IPS-11a (cell line): ENCODE results near the gene ACTRT3.

ENCODE experiments used
- H3K4me3 ChIP-seq: one replicate; pipeline ENCODE4 v1.5.1; 2013; ENCODE audit warnings: low read depth, low read length, control low read depth

The ACTRT3 gene

DNA sequence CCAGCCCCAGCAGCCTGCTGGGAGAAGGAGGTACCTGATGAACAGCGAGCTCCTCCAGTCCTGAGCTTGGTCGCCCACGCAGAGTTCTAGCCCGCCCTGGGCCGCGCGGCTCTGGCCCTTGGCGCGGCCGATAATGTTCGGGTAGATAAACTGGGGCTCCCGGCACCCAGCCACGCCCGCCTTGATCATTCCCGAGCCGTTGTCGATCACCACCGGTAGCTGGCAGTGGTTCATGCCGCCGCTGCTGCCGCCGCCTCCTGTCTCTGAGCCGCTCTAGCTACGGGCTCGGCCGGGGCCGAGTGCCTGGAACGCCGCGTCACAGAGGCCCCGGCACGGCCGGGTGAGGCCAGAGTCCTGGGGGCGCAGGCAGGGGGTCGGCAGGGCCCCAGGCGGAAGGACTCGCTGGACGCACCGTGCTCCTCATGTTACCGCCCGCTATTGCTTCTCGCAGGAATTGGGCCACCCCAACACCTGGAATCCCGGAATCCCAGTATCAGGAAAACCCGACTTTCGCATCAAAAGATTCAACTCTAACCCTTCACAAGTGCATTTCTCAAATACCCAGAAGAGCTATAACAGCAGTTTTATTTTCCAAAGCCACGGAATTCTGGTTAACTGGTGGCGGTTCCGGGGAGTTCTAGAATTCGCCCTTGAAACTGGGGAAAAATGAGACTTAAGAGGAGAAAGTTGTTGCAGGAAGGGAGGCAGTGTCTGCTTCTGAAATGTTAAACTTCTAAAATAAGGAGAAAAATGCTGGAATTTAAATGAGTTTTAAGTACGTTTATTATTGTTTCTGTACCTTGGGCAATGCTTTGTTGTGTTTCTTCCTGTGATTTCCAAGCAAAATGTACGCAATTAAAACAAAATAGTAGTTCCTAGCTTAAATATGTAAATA is at the start of gene ACTRT3:
TSS of gene ACTRT3 (minus strand) at position 275 of the 895 bp plus-strand sequence. CDS start at position 234, 41 bp downstream.
- peak within 1 kb of the TSS; percentile 51 for H3K4me3 ChIP-seq

DNA sequence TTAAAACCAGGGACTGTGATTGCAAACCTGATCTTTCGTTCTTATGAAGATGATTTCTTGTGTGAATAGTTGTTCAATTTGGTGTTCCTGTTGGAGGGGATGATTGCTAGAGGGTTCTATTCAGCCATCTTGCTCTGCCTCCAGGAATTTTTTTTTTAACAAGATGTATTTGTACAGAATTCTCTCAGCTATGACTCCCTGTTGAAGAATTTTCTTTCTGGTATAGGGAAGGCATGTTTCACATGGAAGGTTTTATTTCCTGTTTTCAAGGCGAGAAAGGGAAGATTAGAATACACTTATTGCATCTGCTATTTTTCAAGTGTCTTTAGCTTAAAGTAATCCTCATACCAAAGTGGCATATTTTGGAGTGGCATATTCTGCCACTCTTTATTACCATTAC is 49.0 kb upstream of the ACTRT3 start:
- no peak overlapping the region for H3K4me3 ChIP-seq

DNA sequence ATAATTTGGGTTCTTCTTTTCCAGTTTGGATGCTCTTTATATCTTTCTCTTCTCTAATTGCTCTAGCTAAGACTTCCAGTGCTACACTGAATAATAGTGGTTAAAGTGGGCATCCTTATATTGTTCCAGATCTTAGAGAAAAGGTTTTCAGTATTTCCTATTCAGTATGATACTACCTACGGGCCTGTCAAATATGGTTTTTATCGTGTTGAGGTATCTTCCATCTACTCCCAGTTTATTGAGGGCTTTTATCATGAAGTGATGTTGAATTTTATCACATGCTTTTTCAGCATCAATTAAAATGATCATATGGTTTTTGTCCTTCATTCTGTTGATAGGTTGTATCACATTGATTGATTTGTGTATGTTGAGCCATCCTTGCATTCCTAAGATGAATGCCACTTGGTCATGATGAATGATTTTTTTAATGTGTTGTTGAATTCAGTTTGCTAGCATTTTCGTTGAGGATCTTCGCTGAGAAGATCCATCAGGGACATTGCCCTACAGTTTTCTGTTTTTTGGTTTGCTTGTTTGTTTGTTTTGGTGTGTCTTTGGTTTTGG is 46.3 kb upstream of the ACTRT3 start:
- H3K4me3 ChIP-seq, result no peak overlapping the region

DNA sequence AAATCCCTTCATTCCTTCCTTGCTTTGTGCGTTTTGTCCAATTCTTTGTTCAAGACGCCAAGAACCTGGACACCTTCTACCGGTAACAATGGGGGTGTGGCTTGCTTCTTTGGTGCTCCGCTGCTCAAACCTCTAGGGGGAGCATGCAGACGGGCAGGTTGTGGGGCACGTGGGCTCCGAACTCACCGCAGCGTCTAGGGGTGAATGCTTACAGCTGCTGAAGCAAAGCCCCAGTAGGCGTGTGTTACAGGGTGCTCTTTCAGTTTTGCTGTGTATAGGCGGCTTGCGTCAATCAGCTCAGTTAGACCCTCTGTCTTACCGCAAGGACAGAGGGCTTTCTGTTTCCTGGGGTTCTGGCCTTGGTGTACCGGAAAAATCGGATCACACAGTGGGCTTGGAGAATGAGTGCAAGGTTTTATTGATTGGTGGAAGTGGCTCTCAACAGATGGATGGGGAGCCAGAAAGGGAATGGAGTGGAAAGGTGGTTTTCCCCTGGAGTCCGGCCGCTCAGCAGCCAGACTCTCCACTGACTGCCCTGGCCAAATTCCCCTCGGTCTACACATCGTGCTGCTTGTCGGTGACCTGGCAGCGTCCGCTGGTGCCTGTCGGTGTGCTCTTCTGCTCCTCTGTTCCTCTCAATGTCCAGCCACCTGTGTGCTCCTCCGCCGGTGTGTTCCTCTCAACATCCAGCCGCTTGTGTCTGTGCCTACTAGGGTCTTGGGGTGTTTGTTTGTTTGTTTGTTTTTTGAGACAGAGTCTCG is 44.6 kb upstream of the ACTRT3 start:
- H3K4me3 ChIP-seq, result no peak overlapping the region

DNA sequence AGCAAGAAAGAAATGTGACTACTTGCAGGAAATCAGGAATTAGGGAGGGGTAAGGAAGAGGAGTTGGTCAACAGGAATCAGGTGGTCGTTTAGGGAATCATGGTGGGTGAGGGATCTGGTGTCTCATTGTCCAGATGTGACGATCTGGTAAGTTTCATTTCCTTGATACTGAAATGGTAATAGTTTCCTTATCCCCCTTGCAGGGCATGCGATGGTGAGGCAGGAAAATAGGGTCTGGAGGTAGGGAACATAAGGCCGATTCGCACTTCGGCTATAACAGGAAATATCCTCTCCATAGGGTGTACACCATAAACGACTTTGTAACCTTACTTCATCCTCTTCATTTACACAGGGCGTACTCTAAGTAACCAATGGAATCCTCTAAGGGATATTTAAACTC is 43.9 kb upstream of the ACTRT3 start:
- H3K4me3 ChIP-seq, result no peak overlapping the region

DNA sequence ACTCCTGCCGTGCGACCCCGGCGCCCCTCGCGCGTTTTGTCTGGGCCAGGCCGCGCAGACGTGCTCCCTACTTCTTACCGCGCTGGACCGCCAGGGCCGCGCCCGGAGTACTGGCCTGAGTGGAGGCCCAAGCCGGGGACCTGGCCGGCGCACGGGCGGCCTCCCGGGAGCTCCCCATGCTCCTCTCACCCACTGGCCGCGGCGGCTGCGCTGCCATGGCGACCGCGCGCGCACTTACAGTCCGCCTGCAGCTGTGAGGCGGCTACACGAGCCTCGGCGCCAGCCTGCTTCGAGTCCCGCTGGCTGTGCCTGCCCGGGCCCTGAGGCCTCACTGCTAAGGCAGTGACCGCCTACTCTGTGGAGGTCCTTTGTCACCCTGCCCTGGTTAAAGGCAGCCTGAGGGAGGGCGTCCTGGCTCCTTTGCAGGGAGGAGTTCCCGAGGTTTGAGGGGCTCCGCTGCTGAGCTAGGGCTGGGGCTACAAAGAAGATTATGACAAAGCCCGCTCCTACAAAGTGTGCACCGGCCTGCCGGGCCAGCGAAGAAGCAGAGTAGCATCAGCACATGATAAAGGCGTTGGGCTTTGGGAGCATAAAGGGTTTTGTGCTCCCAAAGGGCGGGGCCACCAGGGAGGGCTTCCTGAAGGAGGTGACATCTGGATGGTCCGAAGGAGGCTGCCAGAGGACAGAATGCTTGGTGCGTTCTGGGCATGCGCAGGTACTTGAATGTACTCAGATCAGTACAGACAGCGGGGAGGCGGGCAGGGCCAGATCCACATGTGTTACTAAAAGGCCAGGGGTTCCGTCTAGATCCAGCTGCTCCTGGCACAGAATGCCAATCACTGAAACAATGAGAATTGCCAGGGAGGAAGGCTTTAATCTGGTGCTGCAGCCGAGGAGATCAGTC is 43.2 kb upstream of the ACTRT3 start, which contains the start of the genes LRRC34 and LRRIQ4:
TSS of gene LRRC34 (minus strand) at position 573 of the 904 bp plus-strand sequence. CDS start at position 217, 356 bp downstream.
TSS of gene LRRIQ4 (plus strand) at position 539 of the 904 bp plus-strand sequence. CDS start 9,052 bp downstream, outside the sequence.
- H3K4me3 ChIP-seq, result peak within 1 kb of the TSS; percentile 65

DNA sequence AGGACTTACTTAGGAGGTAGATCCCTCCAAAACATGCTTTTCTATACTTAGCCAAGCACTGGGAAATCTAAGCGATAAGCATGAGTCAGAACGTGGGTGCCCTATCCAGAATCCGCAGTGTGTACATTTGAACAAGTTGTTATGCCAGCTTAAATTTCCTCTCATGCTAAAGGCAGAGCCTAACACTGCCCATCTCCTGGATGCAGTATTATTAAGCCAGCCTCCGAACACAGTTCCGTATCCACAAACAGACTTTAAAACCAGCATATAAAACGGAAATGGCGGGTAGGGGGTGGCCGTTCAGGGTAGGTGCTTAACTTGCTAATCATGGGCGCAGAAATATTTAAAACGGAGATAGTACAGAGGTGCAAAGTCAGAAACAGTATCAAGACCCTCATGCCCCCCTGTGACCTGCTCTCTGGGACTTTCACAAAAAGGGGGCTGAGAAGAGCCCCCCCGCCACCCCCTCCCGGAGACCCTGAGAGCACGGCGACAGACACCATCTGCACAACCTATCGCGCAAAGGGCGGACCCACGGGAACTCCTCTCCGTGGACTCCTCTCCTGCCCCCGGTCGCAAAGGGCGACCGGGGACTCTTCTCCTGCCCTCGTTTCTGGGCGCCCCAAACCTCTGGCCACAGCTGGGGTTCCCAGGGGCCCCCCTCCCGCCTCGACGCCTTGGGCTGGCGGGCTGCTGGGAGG is 42.4 kb upstream of the ACTRT3 start:
- peak overlapping the region; percentile 65 for H3K4me3 ChIP-seq

DNA sequence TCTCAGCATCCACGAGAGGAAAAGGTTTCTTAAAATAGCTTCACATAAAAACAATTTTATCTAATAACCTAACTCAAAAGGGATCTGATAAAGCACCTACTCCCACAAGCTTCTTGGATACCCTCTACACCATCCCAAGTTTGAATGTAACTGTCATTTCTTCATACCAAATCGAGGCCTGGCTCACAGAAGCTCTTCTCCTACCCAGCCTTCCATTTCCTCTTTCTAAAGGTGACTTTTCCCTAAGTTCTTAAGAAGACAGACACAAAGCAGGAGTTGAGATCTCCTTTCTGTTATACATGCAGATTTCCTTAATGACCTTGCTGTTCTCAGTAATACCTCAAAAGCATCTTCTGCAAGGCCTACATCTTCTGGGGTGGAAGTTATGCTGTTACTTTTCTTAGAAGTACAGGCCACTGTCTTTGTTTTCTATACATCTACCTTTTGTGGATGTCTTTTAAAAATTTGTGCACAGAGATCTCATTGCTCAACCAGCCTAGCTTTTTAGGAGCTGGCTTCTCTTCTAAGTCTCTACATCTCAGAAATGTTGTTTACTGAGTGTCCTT is 40.0 kb upstream of the ACTRT3 start:
- no peak overlapping the region for H3K4me3 ChIP-seq

DNA sequence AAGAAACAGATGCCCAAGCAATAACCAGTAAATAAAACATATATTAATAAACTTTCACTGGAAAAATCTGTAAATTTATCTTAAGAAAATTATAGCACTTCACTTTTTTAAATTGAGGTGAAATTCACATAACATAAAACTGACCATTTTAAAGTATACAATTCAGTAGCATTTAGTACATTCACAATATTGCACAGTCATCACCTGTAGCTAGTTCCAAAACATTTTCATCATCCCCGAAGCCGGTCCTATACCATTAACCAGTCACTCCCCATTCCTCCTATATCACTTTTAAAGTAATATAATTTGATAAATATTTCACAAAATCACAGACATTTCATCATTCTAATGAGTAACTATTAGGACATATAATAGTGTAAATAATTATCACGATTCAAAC is 35.3 kb upstream of the ACTRT3 start:
- H3K4me3 ChIP-seq, result no peak overlapping the region

DNA sequence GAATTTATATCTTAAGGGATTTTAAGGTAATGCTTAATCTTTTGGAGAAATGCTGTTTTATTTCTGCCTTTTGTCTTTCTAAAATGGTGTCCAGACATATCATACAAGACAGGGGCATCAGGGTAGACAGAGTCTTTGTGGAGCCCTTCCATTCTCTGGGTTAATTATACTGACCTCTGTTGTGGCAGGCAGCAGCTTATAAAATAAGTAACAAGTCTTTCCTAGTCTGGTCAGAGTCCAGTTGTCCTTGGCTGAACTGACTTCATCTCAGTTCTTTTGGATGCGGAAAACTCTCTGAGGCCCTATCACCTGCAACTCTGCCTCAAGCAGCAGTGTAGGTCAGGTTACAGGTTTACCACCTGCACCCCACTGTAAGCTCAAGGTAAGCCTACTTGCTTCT is 23.0 kb upstream of the ACTRT3 start:
- H3K4me3 ChIP-seq, result no peak overlapping the region

DNA sequence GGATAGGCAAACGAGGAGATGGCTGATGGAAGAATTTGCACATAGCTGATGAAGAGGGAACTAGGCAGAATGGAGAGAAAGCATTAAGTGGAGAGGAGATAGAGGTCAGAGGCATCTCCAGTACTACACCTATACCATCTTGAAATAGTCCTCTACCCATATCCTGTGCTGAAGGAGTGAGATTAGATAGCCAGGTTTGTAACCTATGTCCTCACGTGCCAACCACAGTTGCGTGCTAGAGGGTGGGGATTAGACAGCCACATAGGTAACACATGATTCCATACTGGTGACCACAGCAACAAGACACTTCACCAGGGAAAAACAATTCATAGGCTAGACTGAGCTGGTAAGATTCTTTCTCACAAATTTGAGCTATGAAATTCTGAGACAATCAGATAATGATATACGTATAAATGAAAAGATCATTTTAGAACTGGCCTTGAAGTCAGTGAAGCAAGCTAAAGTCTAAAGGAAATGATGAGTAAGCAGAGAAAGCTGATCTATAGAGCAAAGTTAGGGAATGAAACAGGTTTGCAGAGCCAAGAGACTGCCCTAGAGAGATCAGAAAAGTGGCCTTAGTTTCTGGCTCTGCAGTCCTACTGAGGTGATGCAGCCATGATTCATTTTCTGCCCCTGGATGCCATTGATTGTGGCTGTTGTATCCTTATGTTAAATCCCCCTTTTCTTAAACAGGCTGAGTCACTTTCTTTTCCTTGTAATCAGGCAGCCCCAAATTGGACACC is 21.5 kb upstream of the ACTRT3 start:
- H3K4me3 ChIP-seq, result no peak overlapping the region

DNA sequence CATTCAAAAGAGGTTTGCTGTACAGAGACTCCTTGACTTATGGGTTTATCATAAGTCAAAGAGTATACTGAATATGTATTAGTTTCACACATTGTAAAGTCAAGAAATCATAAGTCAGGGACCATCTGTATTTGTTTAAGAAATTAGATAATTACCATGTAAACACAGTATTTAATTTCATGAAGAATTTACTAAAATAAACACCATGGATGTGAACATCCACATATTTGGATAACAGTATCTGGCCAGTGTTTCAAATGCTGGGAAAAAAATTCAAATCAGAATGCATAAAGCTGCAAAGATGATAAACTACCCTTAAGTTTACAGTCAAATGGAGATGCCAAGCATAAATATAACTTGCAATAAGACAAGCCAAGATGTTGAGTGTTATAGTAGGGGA is 20.9 kb upstream of the ACTRT3 start:
- H3K4me3 ChIP-seq, result no peak overlapping the region

DNA sequence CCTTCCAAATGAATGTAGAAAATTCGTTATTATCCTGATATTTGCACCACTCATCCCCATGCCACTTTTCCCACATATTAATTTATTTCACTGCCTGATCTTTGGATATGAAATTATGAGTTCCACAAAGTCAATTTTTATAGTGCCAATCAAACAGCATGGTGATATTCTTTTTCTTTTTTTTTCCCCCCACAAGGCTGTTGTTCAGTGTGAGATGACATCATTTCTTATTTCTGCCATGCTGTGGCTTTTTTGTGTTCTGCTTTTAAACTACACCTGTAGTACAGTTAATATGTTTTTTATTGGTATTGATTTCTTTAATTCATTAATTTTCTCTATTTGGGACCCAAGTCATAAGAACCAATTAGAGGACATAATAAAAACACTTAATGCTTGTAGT is 18.4 kb upstream of the ACTRT3 start:
- H3K4me3 ChIP-seq, result no peak overlapping the region

DNA sequence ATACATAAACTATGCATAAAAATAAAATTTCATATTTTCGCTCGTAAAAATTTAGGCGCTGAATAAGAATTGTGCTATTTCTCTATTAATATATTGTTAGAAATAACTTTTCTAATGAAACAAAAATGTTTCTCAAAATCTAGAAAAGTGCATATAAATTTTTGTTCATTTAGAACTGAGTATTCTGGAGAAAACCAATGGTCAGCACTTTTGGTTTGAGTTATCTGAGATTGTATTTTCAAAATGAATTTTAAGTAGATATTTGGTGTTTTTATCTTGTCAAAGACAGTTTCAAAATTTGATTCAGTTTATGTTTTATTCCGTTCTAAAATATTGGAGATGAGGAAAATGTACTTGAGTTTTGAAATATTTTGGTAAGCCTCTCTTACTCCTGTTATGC is 17.8 kb upstream of the ACTRT3 start:
- no peak overlapping the region for H3K4me3 ChIP-seq

DNA sequence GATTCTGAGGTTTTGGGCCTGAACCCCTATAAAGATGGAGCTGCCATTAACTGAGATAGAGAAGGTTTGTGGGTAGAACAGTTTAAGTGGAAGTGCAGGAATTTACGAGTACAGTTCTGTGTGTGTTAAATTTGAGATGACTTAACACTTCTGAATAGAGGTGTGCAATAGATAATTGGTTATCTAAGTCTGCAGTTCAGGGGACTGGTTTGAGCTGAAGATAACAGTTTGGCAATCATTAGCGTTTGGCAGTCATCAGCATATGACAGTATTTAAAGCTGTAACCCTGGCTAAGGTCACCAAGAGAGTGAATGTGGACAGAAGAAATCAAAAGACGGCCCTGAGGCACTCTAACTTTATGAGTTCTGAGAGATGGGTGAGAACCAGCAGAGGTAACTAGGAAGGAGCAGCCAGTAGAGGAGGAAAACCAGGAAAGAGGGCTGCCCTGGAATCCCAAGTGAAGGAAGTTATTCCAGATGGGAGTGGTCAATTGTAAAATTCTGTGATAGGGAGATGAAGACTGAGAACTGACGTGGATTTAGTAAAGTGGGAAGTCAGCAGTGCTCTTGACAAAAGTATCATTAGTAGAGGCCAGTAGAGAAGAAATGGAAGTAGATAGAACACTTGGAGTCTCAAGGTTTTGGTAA is 12.0 kb upstream of the ACTRT3 start:
- H3K4me3 ChIP-seq, result no peak overlapping the region

DNA sequence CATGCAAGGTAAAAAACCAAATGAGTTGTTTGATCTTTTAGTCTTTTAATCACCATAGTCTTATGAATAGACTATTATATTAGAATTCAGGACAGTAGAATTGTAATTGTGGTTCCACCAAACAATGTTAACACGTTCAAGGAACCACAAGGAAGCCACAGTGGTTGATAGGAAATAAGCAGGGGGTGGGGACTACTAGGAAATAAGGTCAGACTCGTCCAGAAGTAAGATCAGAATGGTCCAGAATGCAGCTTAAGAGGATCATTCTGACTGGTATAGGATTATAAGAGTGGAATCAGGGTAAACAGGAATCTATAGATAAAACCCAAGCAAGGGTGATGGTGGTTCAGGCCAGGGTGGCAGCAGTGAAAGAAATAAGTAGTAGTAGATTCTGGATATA is 11.4 kb upstream of the ACTRT3 start:
- H3K4me3 ChIP-seq, result no peak overlapping the region

DNA sequence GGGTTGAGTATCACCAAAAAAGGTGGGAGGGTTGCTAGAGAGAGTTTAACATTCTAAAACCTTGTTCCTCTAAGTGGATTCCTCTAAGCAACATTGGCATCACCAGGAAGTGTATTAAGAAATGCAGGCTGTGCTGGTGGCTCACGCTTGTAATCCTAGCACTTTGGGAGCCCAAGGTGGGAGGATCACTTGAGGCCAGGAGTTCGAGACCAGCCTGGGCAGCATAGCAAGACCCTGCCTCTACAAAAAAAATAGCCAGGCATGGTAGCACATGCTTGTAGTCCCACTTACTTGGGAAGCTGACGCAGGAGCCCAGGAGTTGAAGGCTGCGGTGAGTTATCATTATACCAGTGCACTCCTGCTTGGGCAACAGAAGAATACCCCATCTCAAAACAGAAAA is 8.5 kb upstream of the ACTRT3 start:
- H3K4me3 ChIP-seq, result no peak overlapping the region

DNA sequence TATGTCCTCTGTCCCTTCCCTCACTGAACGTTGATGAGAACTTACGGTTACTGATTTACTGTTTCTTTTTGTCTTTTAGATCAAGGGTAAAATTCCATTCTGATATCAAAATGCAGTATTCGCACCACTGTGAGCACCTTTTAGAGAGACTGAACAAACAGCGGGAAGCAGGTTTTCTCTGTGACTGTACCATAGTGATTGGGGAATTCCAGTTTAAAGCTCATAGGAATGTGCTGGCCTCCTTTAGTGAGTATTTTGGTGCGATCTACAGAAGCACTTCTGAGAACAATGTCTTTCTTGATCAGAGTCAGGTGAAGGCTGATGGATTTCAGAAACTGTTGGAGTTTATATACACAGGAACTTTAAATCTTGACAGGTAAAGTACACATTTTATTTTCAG is 4.8 kb upstream of the ACTRT3 start:
- peak overlapping the region; percentile 95 for H3K4me3 ChIP-seq
